Measurements from ENCODE around the gene TMEM11. TPM values are rescaled to one million over a fixed set of nuclear protein-coding genes. Genes with fewer than 3 reads are reported as not detected.

TMEM11 gene
- total and polyA plus RNA-seq, 7 donors = 52.9 to 159 (median 78.4) TPM

DNA sequence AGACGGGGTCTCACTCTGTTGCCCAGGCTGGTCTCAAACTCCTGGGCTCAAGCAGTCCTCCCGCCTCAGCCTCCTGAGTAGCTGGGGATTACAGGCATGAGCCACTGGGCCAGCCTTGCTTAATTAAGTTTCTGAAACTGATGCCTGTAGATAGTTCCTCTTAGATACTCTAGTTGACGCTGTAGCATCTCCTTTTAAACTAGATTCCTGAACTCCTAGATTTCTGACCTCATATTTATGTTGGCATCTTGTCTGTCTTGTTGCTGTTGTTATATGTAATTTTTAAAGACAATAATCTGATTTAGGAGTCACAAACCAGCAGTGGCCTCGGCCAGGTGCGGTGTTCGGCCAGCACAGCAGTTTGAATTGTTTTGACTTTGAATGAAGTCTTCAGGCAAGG, 49.7 kb downstream of the TMEM11 start:
- TF ChIP-seq, protein P1, sequence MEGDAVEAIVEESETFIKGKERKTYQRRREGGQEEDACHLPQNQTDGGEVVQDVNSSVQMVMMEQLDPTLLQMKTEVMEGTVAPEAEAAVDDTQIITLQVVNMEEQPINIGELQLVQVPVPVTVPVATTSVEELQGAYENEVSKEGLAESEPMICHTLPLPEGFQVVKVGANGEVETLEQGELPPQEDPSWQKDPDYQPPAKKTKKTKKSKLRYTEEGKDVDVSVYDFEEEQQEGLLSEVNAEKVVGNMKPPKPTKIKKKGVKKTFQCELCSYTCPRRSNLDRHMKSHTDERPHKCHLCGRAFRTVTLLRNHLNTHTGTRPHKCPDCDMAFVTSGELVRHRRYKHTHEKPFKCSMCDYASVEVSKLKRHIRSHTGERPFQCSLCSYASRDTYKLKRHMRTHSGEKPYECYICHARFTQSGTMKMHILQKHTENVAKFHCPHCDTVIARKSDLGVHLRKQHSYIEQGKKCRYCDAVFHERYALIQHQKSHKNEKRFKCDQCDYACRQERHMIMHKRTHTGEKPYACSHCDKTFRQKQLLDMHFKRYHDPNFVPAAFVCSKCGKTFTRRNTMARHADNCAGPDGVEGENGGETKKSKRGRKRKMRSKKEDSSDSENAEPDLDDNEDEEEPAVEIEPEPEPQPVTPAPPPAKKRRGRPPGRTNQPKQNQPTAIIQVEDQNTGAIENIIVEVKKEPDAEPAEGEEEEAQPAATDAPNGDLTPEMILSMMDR (IDR thresholded peaks at IDR 0.05) = peak; percentile 25
- no peak overlapping the region for H3K4me3 ChIP-seq
- ATAC-seq (peak in 1 of 4 donors; percentile 25), DNase-seq (no peak)
- peaks cover 73% of the 10 kb centered on the region for H3K4me1 ChIP-seq
- H3K9me3 ChIP-seq = no peaks in the 10 kb centered on the region
- 84 to 92% (median 89%) methylated on average over 6 of the region's 6 CpGs for WGBS, 3 donors
- peak overlapping the region; percentile 96 for H3K27ac ChIP-seq
- intact Hi-C loops (cut with DNase I) = loop anchor here (5.0 to 10.0 kb wide), 2 partner anchors 37 to 121 kb away; partner anchors contain the start of genes MAP2K3 (in 2 of the 2) and DHRS7B (in 1 of the 2)
- H3K27me3 ChIP-seq (ENCODE audit: insufficient read depth in 3 of 3, low read length in 2 of 3) = no peaks in the 10 kb centered on the region
- no peaks in the 10 kb centered on the region for H3K36me3 ChIP-seq (ENCODE audit: insufficient read depth in 1 of 2, low read depth in 1 of 2)

DNA sequence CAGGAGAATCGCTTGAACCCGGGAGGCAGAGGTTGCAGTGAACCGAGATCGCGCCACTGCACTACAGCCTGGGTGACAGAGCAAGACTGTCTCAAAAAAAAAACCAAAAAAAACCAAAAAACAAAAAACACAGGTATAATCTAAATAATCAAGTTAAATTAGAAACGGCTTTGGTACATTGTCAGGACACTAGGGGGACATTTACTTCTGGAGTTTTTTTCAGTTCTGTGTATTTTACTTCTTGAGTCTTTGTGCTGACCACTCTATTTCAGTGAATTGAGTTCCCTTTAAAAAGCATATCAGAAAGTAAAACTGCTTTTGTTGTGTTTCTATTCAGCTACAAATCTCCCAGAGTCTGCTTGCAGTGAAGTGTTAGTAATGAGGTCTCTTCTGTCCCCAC, 50.9 kb downstream of the TMEM11 start:
- Histone ChIP-seq H3K27me3 (ENCODE audit: insufficient read depth in 3 of 3, low read length in 2 of 3) (no peaks in the 10 kb centered on the region), H3K9me3 (no peaks in the 10 kb centered on the region), H3K4me1 (peaks cover 62% of the 10 kb centered on the region), H3K36me3 (ENCODE audit: insufficient read depth in 1 of 2, low read depth in 1 of 2) (no peaks in the 10 kb centered on the region), H3K4me3 (no peak overlapping the region), H3K27ac (peak overlapping the region; percentile 96)
- intact Hi-C loops (cut with DNase I) = loop anchor here (5.0 to 10.0 kb wide), 2 partner anchors 36 to 122 kb away; partner anchors contain the start of genes MAP2K3 (in 2 of the 2) and DHRS7B (in 1 of the 2)
- WGBS, 3 donors = 90 to 95% (median 92%) methylated on average over 6 of the region's 6 CpGs
- DNase-seq (no peak), ATAC-seq (no peak)
- TF ChIP-seq, protein P1 (IDR thresholded peaks at IDR 0.05) = no peak

DNA sequence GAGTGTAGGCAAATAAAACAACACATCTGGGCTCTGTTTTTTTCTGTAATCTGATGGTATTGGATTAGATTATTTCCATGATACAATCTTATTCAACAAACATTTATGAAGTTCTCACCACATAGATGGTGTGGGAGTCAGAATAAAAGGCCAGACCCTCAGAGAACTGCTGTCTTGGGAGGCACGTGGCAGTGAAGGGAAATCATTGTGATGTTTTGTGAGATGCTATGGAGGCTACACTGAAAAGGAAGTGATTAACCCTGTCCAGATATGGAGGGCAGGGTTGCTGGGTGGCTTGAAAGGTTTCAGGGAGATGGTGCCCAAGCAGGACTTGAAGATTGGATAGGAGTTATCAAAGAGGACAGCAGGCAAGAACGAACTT, 51.6 kb downstream of the TMEM11 start:
- TF ChIP-seq, protein P1 (IDR thresholded peaks at IDR 0.05) = no peak
- 47 to 53% (median 47%) methylated on average over 2 of the region's 2 CpGs for WGBS, 3 donors
- peaks cover 55% of the 10 kb centered on the region for H3K4me1 ChIP-seq
- intact Hi-C loops (cut with DNase I) = loop anchor here (5.0 to 10.0 kb wide), 2 partner anchors 35 to 122 kb away; partner anchors contain the start of genes MAP2K3 (in 2 of the 2) and DHRS7B (in 1 of the 2)
- ATAC-seq = no peak
- H3K27me3 ChIP-seq (ENCODE audit: insufficient read depth in 3 of 3, low read length in 2 of 3) = no peaks in the 10 kb centered on the region
- no peak for DNase-seq
- no peaks in the 10 kb centered on the region for H3K9me3 ChIP-seq
- peak overlapping the region; percentile 96 for H3K27ac ChIP-seq
- H3K4me3 ChIP-seq = peak overlapping the region; percentile 61
- H3K36me3 ChIP-seq (ENCODE audit: insufficient read depth in 1 of 2, low read depth in 1 of 2) = no peaks in the 10 kb centered on the region

DNA sequence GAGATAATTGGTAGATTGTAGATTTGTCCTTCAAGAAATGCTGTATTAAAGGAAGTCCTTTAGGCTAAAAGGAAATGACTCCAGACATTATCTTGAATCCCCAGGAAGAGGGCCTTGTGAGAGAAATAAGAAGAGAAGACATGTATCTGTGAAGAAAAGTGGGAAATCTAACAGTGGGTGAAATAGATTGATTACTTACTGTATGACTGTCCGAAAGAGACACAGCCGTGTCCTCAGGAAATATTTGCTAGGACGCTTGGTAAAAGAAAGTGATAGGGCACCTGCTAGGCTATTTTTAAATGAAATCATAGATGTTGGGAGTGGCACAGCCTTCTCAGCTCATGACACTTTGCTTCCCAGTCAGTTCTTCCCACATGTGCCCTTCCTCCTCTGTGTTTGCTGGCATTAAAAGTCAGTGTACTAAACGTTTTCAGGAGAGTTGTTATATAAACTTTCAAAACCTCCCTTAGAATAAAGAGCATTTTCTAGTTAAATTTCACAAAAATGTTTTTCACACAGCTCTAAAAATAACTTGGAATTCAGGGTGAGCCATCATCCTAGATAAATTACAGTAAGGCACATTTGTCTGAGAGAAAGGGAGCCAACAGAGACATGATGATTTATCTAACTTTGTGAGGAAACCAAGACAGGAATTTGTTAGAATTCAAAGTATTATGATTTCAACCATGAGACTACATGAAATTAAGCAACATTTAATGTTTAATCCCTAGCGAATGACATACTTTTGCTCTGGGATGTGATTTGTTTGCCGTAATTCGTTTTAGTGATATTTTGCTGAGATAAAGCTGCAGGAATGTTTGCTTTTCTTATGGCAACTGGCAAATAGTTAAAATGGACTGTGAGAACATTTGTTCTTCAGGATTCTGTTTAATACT, 52.2 kb downstream of the TMEM11 start:
- peaks cover 50% of the 10 kb centered on the region for H3K4me1 ChIP-seq
- H3K9me3 ChIP-seq = no peaks in the 10 kb centered on the region
- intact Hi-C loops (cut with DNase I) = loop anchor here (5.0 to 10.0 kb wide), 2 partner anchors 34 to 123 kb away; partner anchors contain the start of genes MAP2K3 (in 2 of the 2) and DHRS7B (in 1 of the 2)
- no peaks in the 10 kb centered on the region for H3K36me3 ChIP-seq (ENCODE audit: insufficient read depth in 1 of 2, low read depth in 1 of 2)
- TF ChIP-seq, protein P1 (IDR thresholded peaks at IDR 0.05) = no peak
- no peak for DNase-seq
- H3K27me3 ChIP-seq (ENCODE audit: insufficient read depth in 3 of 3, low read length in 2 of 3) = no peaks in the 10 kb centered on the region
- ATAC-seq = peak; percentile 78 to 81 (median 79)
- H3K27ac ChIP-seq = peak overlapping the region; percentile 96
- peak overlapping the region; percentile 61 for H3K4me3 ChIP-seq
- 11 to 19% (median 14%) methylated on average over 7 of the region's 7 CpGs for WGBS, 3 donors
